ENCODE measurements around the gene RNASE3. TPM values are rescaled to one million over a fixed set of nuclear protein-coding genes. Genes with fewer than 3 reads are reported as not detected.
"Not testable (repeated sequence)": the region's sequence is repeated elsewhere in the genome, so short reads cannot be mapped to it uniquely, and the experiment has no call there.

The RNASE3 gene
- polyA plus RNA-seq: 1 to 10 TPM in 1 of 3 donors, not detected in 2; 1.4 TPM

- WGBS, 3 donors: 41 to 70% (median 52%) methylated on average over 10 to 11 of the region's 11 CpGs
- not testable (repeated sequence) for H3K27ac ChIP-seq (ENCODE audit: low read depth, low read length)
Measured at GRCh38 chr14:20891126-20891825, at the start of gene RNASE3. Gene RNASE3, plus strand, starts transcription at chr14:20891385. Its CDS starts 302 bp downstream, at chr14:20891687.

- WGBS, 3 donors: 72 to 95% (median 84%) methylated on average over 6 of the region's 6 CpGs
Measured at GRCh38 chr14:20846560-20846959, 44.6 kb upstream of the RNASE3 start.

GRCh38 chr14:20848316-20848954, 42.8 kb upstream of the RNASE3 start:
- 75 to 84% (median 83%) methylated on average over 9 of the region's 9 CpGs for WGBS, 3 donors
- no peak overlapping the region for H3K27ac ChIP-seq (ENCODE audit: low read depth, low read length)

More at GRCh38 chr14:20846560-20846959, 44.6 kb upstream of the RNASE3 start:
- H3K27ac ChIP-seq (ENCODE audit: low read depth, low read length): no peak overlapping the region

GRCh38 chr14:20848955-20849570, 42.1 kb upstream of the RNASE3 start:
- 33 to 54% (median 52%) methylated on average over 4 of the region's 4 CpGs for WGBS, 3 donors
- H3K27ac ChIP-seq (ENCODE audit: low read depth, low read length): no peak overlapping the region

GRCh38 chr14:20853042-20853441, 38.1 kb upstream of the RNASE3 start:
- WGBS, 3 donors: 61 to 73% (median 68%) methylated on average over 4 of the region's 4 CpGs

GRCh38 chr14:20855652-20856291, 35.4 kb upstream of the RNASE3 start:
- H3K27ac ChIP-seq (ENCODE audit: low read depth, low read length): no peak overlapping the region
- 6 to 17% (median 14%) methylated on average over 8 of the region's 8 CpGs for WGBS, 3 donors

More at GRCh38 chr14:20853042-20853441, 38.1 kb upstream of the RNASE3 start:
- no peak overlapping the region for H3K27ac ChIP-seq (ENCODE audit: low read depth, low read length)

GRCh38 chr14:20857207-20857606, 34.0 kb upstream of the RNASE3 start:
- H3K27ac ChIP-seq (ENCODE audit: low read depth, low read length): no peak overlapping the region

- H3K27ac ChIP-seq (ENCODE audit: low read depth, low read length): no peak overlapping the region
- 29 to 33% (median 29%) methylated on average over 14 of the region's 14 CpGs for WGBS, 3 donors
Measured at GRCh38 chr14:20857630-20858261, 33.4 kb upstream of the RNASE3 start.

- H3K27ac ChIP-seq (ENCODE audit: low read depth, low read length): no peak overlapping the region
- 84 to 85% (median 85%) methylated on average over 3 of the region's 3 CpGs for WGBS, 3 donors
Measured at GRCh38 chr14:20866194-20866593, 25.0 kb upstream of the RNASE3 start.

- no peak overlapping the region for H3K27ac ChIP-seq (ENCODE audit: low read depth, low read length)
- 2 to 5% (median 4%) methylated on average over 2 of the region's 2 CpGs for WGBS, 3 donors
Measured at GRCh38 chr14:20866963-20867362, 24.2 kb upstream of the RNASE3 start.

GRCh38 chr14:20873370-20874177, 17.6 kb upstream of the RNASE3 start:
- WGBS, 3 donors: 14 to 26% (median 17%) methylated on average over 26 of the region's 26 CpGs

GRCh38 chr14:20877016-20877415, 14.2 kb upstream of the RNASE3 start:
- no peak overlapping the region for H3K27ac ChIP-seq (ENCODE audit: low read depth, low read length)

More at GRCh38 chr14:20873370-20874177, 17.6 kb upstream of the RNASE3 start:
- no peak overlapping the region for H3K27ac ChIP-seq (ENCODE audit: low read depth, low read length)

- no peak overlapping the region for H3K27ac ChIP-seq (ENCODE audit: low read depth, low read length)
- 73 to 85% (median 75%) methylated on average over 3 of the region's 3 CpGs for WGBS, 3 donors
Measured at GRCh38 chr14:20878695-20879094, 12.5 kb upstream of the RNASE3 start.

- H3K27ac ChIP-seq (ENCODE audit: low read depth, low read length): not testable (repeated sequence)
- 50 to 70% (median 53%) methylated on average over 5 of the region's 5 CpGs for WGBS, 3 donors
Measured at GRCh38 chr14:20881229-20881628, 10.0 kb upstream of the RNASE3 start.

GRCh38 chr14:20882787-20883186, 8.4 kb upstream of the RNASE3 start:
- 100% methylated on average over 1 of the region's 10 CpGs; no CpG with 5 or more reads in 2 of the 3 donors for WGBS, 3 donors
- H3K27ac ChIP-seq (ENCODE audit: low read depth, low read length): not testable (repeated sequence)

GRCh38 chr14:20888411-20888810, 2.8 kb upstream of the RNASE3 start:
- 56 to 84% (median 65%) methylated on average over 5 of the region's 5 CpGs for WGBS, 3 donors
- not testable (repeated sequence) for H3K27ac ChIP-seq (ENCODE audit: low read depth, low read length)

GRCh38 chr14:20895322-20895721, 4.1 kb downstream of the RNASE3 start:
- 26 to 71% (median 50%) methylated on average over 1 of the region's 1 CpG for WGBS, 3 donors
- not testable (repeated sequence) for H3K27ac ChIP-seq (ENCODE audit: low read depth, low read length)
